Kidney (tissue), 14 donors: ENCODE results near the gene SPSB3. TPM values are rescaled to one million over a fixed set of nuclear protein-coding genes. Genes with fewer than 3 reads are reported as not detected.

Experiments
- DNase-seq, 5 donors: peaks; one replicate each; pipeline ENCODE4 v3.0.0-alpha.2; 2013 to 2020
- FAIRE-seq: peaks from 2 replicates; lab custom pipeline; 2012; peaks lifted over from hg19 to GRCh38; lab: Jason Lieb, UNC
- H3K27ac ChIP-seq, 2 donors: one replicate each; pipeline ENCODE4 v1.7.0; 2013; ENCODE audit warnings: low read depth in 2 of 2, low read length in 2 of 2, inconsistent platforms in 1 of 2
- H3K27me3 ChIP-seq: one replicate; pipeline ENCODE4 v1.7.1; 2013; ENCODE audit warnings: low read length, inconsistent platforms; ENCODE audit not compliant: control insufficient read depth, insufficient read depth
- H3K36me3 ChIP-seq, 3 donors: one replicate each; pipeline versions ENCODE4 v1.7.0 to v1.7.1; 2013; ENCODE audit warnings: low read length in 3 of 3, control low read depth in 1 of 3, inconsistent platforms in 1 of 3; ENCODE audit not compliant: insufficient read depth in 3 of 3, control insufficient read depth in 2 of 3
- H3K4me1 ChIP-seq, 3 donors: one replicate each; pipeline versions ENCODE4 v1.7.0 to v1.7.1; 2013; ENCODE audit warnings: low read length in 3 of 3, inconsistent platforms in 1 of 3, low read depth in 1 of 3; ENCODE audit not compliant: control insufficient read depth in 2 of 3, insufficient read depth in 2 of 3
- H3K4me3 ChIP-seq, 3 donors: one replicate each; pipeline versions ENCODE4 v1.7.0 to v1.8.1; 2013; ENCODE audit warnings: low read length in 3 of 3, control low read depth in 1 of 3, inconsistent platforms in 1 of 3
- H3K9ac ChIP-seq, 3 donors: one replicate each; pipeline versions ENCODE4 v1.7.0 to v1.7.1; 2013; ENCODE audit warnings: low read length in 3 of 3, control low read depth in 1 of 3, inconsistent platforms in 1 of 3
- H3K9me3 ChIP-seq, 3 donors: one replicate each; pipeline versions ENCODE4 v1.7.0 to v1.7.1; 2013; ENCODE audit warnings: low read length in 3 of 3, control low read depth in 1 of 3, inconsistent platforms in 1 of 3; ENCODE audit not compliant: control insufficient read depth in 2 of 3, insufficient read depth in 1 of 3
- CTCF ChIP-seq: IDR thresholded peaks from 3 replicates; pipeline ENCODE4 v1.5.1; 2012; ENCODE audit warnings: mild to moderate bottlenecking, moderate library complexity, borderline replicate concordance; ENCODE audit not compliant: insufficient read depth; ENCODE audit errors: extremely low read depth
- intact Hi-C: fragments of 100-400 bp; cut with DNase I; formaldehyde crosslinking; loops from one replicate; pipeline ENCODE4 v1.11.1; 2022
- polyA plus RNA-seq: library from polyadenylated mRNA; stranded (reverse); fragments of 350-450 nt; fragmentation: Illumina TruSeq; extraction: RNeasy Lipid Tissue Mini Kit (QIAGEN cat#74804); gene quantifications from one replicate; pipeline ENCODE4 v1.2.3, GENCODE V29; 2014; ENCODE audit warnings: low read depth, low replicate concordance; ENCODE audit not compliant: insufficient read depth
- total RNA-seq: library from RNA; stranded (reverse); fragmentation: NEBNext Ultra II Directional; extraction: Animal tissue kit (Norgen Biotek cat#: 25700); gene quantifications from one replicate; pipeline ENCODE4 v1.2.1, GENCODE V29; 2021
- donor health status: control.
- donor health status: control.
- donor health status: control.
- donor health status: control.
- donor health status: control.
- donor health status: DM: yes; HTN: yes; CAD: no.
- donor health status: Normal renal cell carcinoma (clear cell type).

The SPSB3 gene
- total and polyA plus RNA-seq, 2 donors from 2014 or later, result 55.1 to 57.7 TPM

- no peak overlapping the region for H3K27ac ChIP-seq
- no peak overlapping the region for H3K4me3 ChIP-seq
- no peak for TF ChIP-seq CTCF
- intact Hi-C loops, result no loop called here
- H3K9ac ChIP-seq, result no peak overlapping the region
- DNase-seq, result peak in 1 of 5 donors; percentile 49
- H3K36me3 ChIP-seq, result peaks cover 0 to 11% (median 7%) of the 10 kb centered on the region in 3 donors
- no peaks in the 10 kb centered on the region for H3K27me3 ChIP-seq
- FAIRE-seq, result no peak
- H3K9me3 ChIP-seq, result no peaks in the 10 kb centered on the region
- peaks cover 0 to 15% (median under 1%) of the 10 kb centered on the region in 3 donors for H3K4me1 ChIP-seq
These were observed 13.5 kb downstream of the SPSB3 start for GRCh38 chr16:1768767-1769401.

- Histone ChIP-seq H3K9ac (no peak overlapping the region), H3K4me1 (peaks cover 0 to 12% (median 0%) of the 10 kb centered on the region in 3 donors), H3K9me3 (no peaks in the 10 kb centered on the region), H3K27me3 (no peaks in the 10 kb centered on the region), H3K27ac (no peak overlapping the region), H3K36me3 (peaks cover 0 to 11% (median 7%) of the 10 kb centered on the region in 3 donors), H3K4me3 (no peak overlapping the region)
- DNase-seq (peak in 1 of 5 donors; percentile 44), FAIRE-seq (no peak)
- intact Hi-C loops, result no loop called here
- no peak for TF ChIP-seq CTCF
These were observed 14.2 kb downstream of the SPSB3 start for GRCh38 chr16:1768061-1768766.

- DNase-seq (peak in 1 of 5 donors; percentile 40), FAIRE-seq (no peak)
- Histone ChIP-seq H3K27me3 (no peaks in the 10 kb centered on the region), H3K9me3 (no peaks in the 10 kb centered on the region), H3K4me3 (no peak overlapping the region), H3K36me3 (peaks cover 0 to 14% (median 7%) of the 10 kb centered on the region in 3 donors), H3K27ac (no peak overlapping the region), H3K4me1 (peaks cover 0 to 11% (median 0%) of the 10 kb centered on the region in 3 donors), H3K9ac (no peak overlapping the region)
- intact Hi-C loops, result no loop called here
- TF ChIP-seq CTCF, result no peak
These were observed 15.0 kb downstream of the SPSB3 start for GRCh38 chr16:1767116-1767994.
